ENCODE measurements around the gene PADI1. TPM values are rescaled to one million over a fixed set of nuclear protein-coding genes. Genes with fewer than 3 reads are reported as not detected.

PADI1 gene
- total and polyA plus RNA-seq, 2 experiments from 2014 or later, result not detected

GRCh38 chr1:17263936-17264335 is 59.0 kb downstream of the PADI1 start:
- TF ChIP-seq EZH2 (IDR thresholded peaks at IDR 0.05; ENCODE audit: borderline replicate concordance) (no peak), EZH2phosphoT487 (IDR thresholded peaks at IDR 0.05; ENCODE audit: low read depth, severe bottlenecking, unreplicated experiment) (no peak), CTCF (IDR thresholded peaks at IDR 0.05; ENCODE audit: poor library complexity) (no peak)
- no peak for DNase-seq (ENCODE audit: low spot score)
- H4K20me1 ChIP-seq (ENCODE audit: insufficient read depth, poor library complexity, severe bottlenecking), result no peaks in the 10 kb centered on the region
- H3K79me2 ChIP-seq, result no peaks in the 10 kb centered on the region
- no peaks in the 10 kb centered on the region for H3K36me3 ChIP-seq (replicated peaks; ENCODE audit: insufficient read depth, low read depth)
- H3K9me2 ChIP-seq (replicated peaks; ENCODE audit: insufficient read depth), result no peaks in the 10 kb centered on the region
- H3K4me3 ChIP-seq, result no peak overlapping the region
- H3K9me3 ChIP-seq (ENCODE audit: low read depth), result no peaks in the 10 kb centered on the region
- no peak overlapping the region for H2AFZ ChIP-seq
- no peaks in the 10 kb centered on the region for H3K4me1 ChIP-seq (ENCODE audit: insufficient read depth)
- H3K4me2 ChIP-seq, result no peak overlapping the region
- H3K27ac ChIP-seq, result no peak overlapping the region
- no peaks in the 10 kb centered on the region for H3K27me3 ChIP-seq

GRCh38 chr1:17264470-17264869 is 59.5 kb downstream of the PADI1 start:
- TF ChIP-seq CTCF (IDR thresholded peaks at IDR 0.05; ENCODE audit: poor library complexity) (no peak), EZH2phosphoT487 (IDR thresholded peaks at IDR 0.05; ENCODE audit: low read depth, severe bottlenecking, unreplicated experiment) (no peak), EZH2 (IDR thresholded peaks at IDR 0.05; ENCODE audit: borderline replicate concordance) (no peak)
- WGBS (ENCODE audit: low lambda C conversion rate, missing lambda C conversion rate), result 89% methylated on average over 5 of the region's 5 CpGs

GRCh38 chr1:17265162-17265561 is 60.2 kb downstream of the PADI1 start:
- Histone ChIP-seq H2AFZ (no peak overlapping the region), H4K20me1 (ENCODE audit: insufficient read depth, poor library complexity, severe bottlenecking) (no peaks in the 10 kb centered on the region), H3K9me2 (replicated peaks; ENCODE audit: insufficient read depth) (no peaks in the 10 kb centered on the region), H3K4me1 (ENCODE audit: insufficient read depth) (no peaks in the 10 kb centered on the region), H3K4me3 (no peak overlapping the region), H3K9me3 (ENCODE audit: low read depth) (no peaks in the 10 kb centered on the region), H3K4me2 (no peak overlapping the region), H3K27ac (no peak overlapping the region), H3K27me3 (no peaks in the 10 kb centered on the region), H3K79me2 (no peaks in the 10 kb centered on the region), H3K36me3 (replicated peaks; ENCODE audit: insufficient read depth, low read depth) (no peaks in the 10 kb centered on the region)
- peak; percentile 26 for DNase-seq (ENCODE audit: low spot score)
- TF ChIP-seq EZH2 (IDR thresholded peaks at IDR 0.05; ENCODE audit: borderline replicate concordance) (no peak), CTCF (IDR thresholded peaks at IDR 0.05; ENCODE audit: poor library complexity) (no peak), EZH2phosphoT487 (IDR thresholded peaks at IDR 0.05; ENCODE audit: low read depth, severe bottlenecking, unreplicated experiment) (no peak)
- WGBS (ENCODE audit: low lambda C conversion rate, missing lambda C conversion rate), result 71% methylated on average over 2 of the region's 2 CpGs

More at GRCh38 chr1:17264470-17264869, 59.5 kb downstream of the PADI1 start:
- Histone ChIP-seq H3K79me2 (no peaks in the 10 kb centered on the region), H3K4me1 (ENCODE audit: insufficient read depth) (no peaks in the 10 kb centered on the region), H2AFZ (no peak overlapping the region), H3K27ac (no peak overlapping the region), H3K9me3 (ENCODE audit: low read depth) (no peaks in the 10 kb centered on the region), H4K20me1 (ENCODE audit: insufficient read depth, poor library complexity, severe bottlenecking) (no peaks in the 10 kb centered on the region), H3K27me3 (no peaks in the 10 kb centered on the region), H3K4me3 (no peak overlapping the region), H3K9me2 (replicated peaks; ENCODE audit: insufficient read depth) (no peaks in the 10 kb centered on the region), H3K4me2 (no peak overlapping the region), H3K36me3 (replicated peaks; ENCODE audit: insufficient read depth, low read depth) (no peaks in the 10 kb centered on the region)
- no peak for DNase-seq (ENCODE audit: low spot score)

- no peak overlapping the region for H2AFZ ChIP-seq
- no peaks in the 10 kb centered on the region for H3K27me3 ChIP-seq
These were observed 61.0 kb downstream of the PADI1 start for GRCh38 chr1:17265950-17266349.

More at GRCh38 chr1:17265950-17266349, 61.0 kb downstream of the PADI1 start:
- no peak for DNase-seq (ENCODE audit: low spot score)
- TF ChIP-seq CTCF (IDR thresholded peaks at IDR 0.05; ENCODE audit: poor library complexity) (no peak), EZH2 (IDR thresholded peaks at IDR 0.05; ENCODE audit: borderline replicate concordance) (no peak)
- H3K79me2 ChIP-seq, result no peaks in the 10 kb centered on the region
- no peak overlapping the region for H3K4me3 ChIP-seq
- H3K4me2 ChIP-seq, result no peak overlapping the region
- H3K9me2 ChIP-seq (replicated peaks; ENCODE audit: insufficient read depth), result no peaks in the 10 kb centered on the region
- 94% methylated on average over 4 of the region's 4 CpGs for WGBS (ENCODE audit: low lambda C conversion rate, missing lambda C conversion rate)
- no peaks in the 10 kb centered on the region for H3K9me3 ChIP-seq (ENCODE audit: low read depth)
- H3K4me1 ChIP-seq (ENCODE audit: insufficient read depth), result no peaks in the 10 kb centered on the region
- no peak overlapping the region for H3K27ac ChIP-seq
- H3K36me3 ChIP-seq (replicated peaks; ENCODE audit: insufficient read depth, low read depth), result no peaks in the 10 kb centered on the region
- no peaks in the 10 kb centered on the region for H4K20me1 ChIP-seq (ENCODE audit: insufficient read depth, poor library complexity, severe bottlenecking)
